H9 (cell line): Measurements from ENCODE around the gene CWC25. TPM values are rescaled to one million over a fixed set of nuclear protein-coding genes. Genes with fewer than 3 reads are reported as not detected.

Experiments
- DNase-seq: peaks from one replicate; pipeline ENCODE4 v3.0.0-alpha.2; 2017
- H2AFZ ChIP-seq: one replicate; pipeline ENCODE4 v1.6.1; 2013; ENCODE audit warnings: mild to moderate bottlenecking, low read length, control low read depth, moderate library complexity
- H2AK5ac ChIP-seq: 2 replicates; pipeline ENCODE4 v1.6.1; 2013; ENCODE audit warnings: low read length, control low read depth, mixed read lengths; ENCODE audit not compliant: insufficient read length
- H2BK120ac ChIP-seq: one replicate; pipeline ENCODE4 v1.6.1; 2013; ENCODE audit warnings: low read depth, mild to moderate bottlenecking, low read length, control low read depth, inconsistent platforms; ENCODE audit not compliant: poor library complexity, severe bottlenecking
- H2BK12ac ChIP-seq: 2 replicates; pipeline ENCODE4 v1.6.1; 2013; ENCODE audit warnings: low read length, control low read depth, mixed read lengths, low read depth; ENCODE audit not compliant: insufficient read length
- H2BK15ac ChIP-seq: 2 replicates; pipeline ENCODE4 v1.6.1; 2013; ENCODE audit warnings: low read depth, low read length, control low read depth
- H2BK20ac ChIP-seq: one replicate; pipeline ENCODE4 v1.6.1; 2013; ENCODE audit warnings: low read depth, mild to moderate bottlenecking, low read length, control low read depth, inconsistent platforms; ENCODE audit not compliant: poor library complexity, severe bottlenecking
- H2BK5ac ChIP-seq: 2 replicates; pipeline ENCODE4 v1.6.1; 2013; ENCODE audit warnings: low read length, control low read depth, mixed read lengths; ENCODE audit not compliant: insufficient read length
- H3K14ac ChIP-seq: 2 replicates; pipeline ENCODE4 v1.6.1; 2013; ENCODE audit warnings: low read length, control low read depth; ENCODE audit not compliant: insufficient read depth
- H3K18ac ChIP-seq: 2 replicates; pipeline ENCODE4 v1.6.1; 2013; ENCODE audit warnings: low read depth, mild to moderate bottlenecking, mixed read lengths, low read length, control low read depth; ENCODE audit not compliant: insufficient read length
- H3K23ac ChIP-seq: 2 replicates; pipeline ENCODE4 v1.6.1; 2013; ENCODE audit warnings: low read length, control low read depth, mixed read lengths, low read depth; ENCODE audit not compliant: insufficient read length
- H3K23me2 ChIP-seq: 2 replicates; pipeline ENCODE4 v1.6.1; 2013; ENCODE audit warnings: low read depth, mild to moderate bottlenecking, mixed read lengths, low read length, control low read depth; ENCODE audit not compliant: insufficient read length, poor library complexity, severe bottlenecking
- H3K27ac ChIP-seq: 2 replicates; pipeline ENCODE4 v1.5.1; 2013; ENCODE audit warnings: low read length, control low read depth, mixed read lengths, low read depth; ENCODE audit not compliant: insufficient read length
- H3K27me3 ChIP-seq: 2 replicates; pipeline ENCODE4 v1.6.1; 2013; ENCODE audit warnings: low read length, control low read depth, inconsistent platforms; ENCODE audit not compliant: insufficient read depth
- H3K4ac ChIP-seq: 2 replicates; pipeline ENCODE4 v1.6.1; 2013; ENCODE audit warnings: low read depth, mild to moderate bottlenecking, control low read depth, inconsistent platforms, low read length, moderate library complexity
- H3K4me1 ChIP-seq: 2 replicates; pipeline ENCODE4 v1.6.1; 2013; ENCODE audit warnings: low read length, control low read depth, inconsistent platforms; ENCODE audit not compliant: insufficient read depth
- H3K4me2 ChIP-seq: 2 replicates; pipeline ENCODE4 v1.6.1; 2013; ENCODE audit warnings: low read length, control low read depth, mixed read lengths; ENCODE audit not compliant: insufficient read length, insufficient read depth
- H3K56ac ChIP-seq: 2 replicates; pipeline ENCODE4 v1.6.1; 2013; ENCODE audit warnings: low read depth, mild to moderate bottlenecking, mixed read lengths, low read length, control low read depth; ENCODE audit not compliant: insufficient read length
- H3K79me1 ChIP-seq: 2 replicates; pipeline ENCODE4 v1.6.1; 2013; ENCODE audit warnings: low read depth, mild to moderate bottlenecking, moderate library complexity, low read length, control low read depth, inconsistent platforms; ENCODE audit not compliant: insufficient read depth, poor library complexity, severe bottlenecking
- H3K79me2 ChIP-seq: 2 replicates; pipeline ENCODE4 v1.6.1; 2013; ENCODE audit warnings: low read length, control low read depth, inconsistent platforms; ENCODE audit not compliant: insufficient read depth
- H3K9ac ChIP-seq: 2 replicates; pipeline ENCODE4 v1.6.1; 2013; ENCODE audit warnings: low read length, control low read depth, mixed read lengths; ENCODE audit not compliant: insufficient read length; ENCODE audit errors: extremely low read depth
- H3K9me3 ChIP-seq: one replicate; pipeline ENCODE4 v1.6.1; 2013; ENCODE audit warnings: low read depth, low read length, inconsistent platforms; ENCODE audit not compliant: control insufficient read depth
- H3T11ph ChIP-seq: one replicate; pipeline ENCODE4 v1.6.1; 2013; ENCODE audit warnings: mild to moderate bottlenecking, low read length, control low read depth, inconsistent platforms
- H4K20me1 ChIP-seq: one replicate; pipeline ENCODE4 v1.6.1; 2013; ENCODE audit not compliant: control insufficient read depth, insufficient read length, insufficient read depth
- H4K5ac ChIP-seq: 2 replicates; pipeline ENCODE4 v1.6.1; 2013; ENCODE audit warnings: low read depth, mild to moderate bottlenecking, mixed read lengths, low read length, control low read depth; ENCODE audit not compliant: insufficient read length
- H4K8ac ChIP-seq: replicated peaks from 2 replicates; pipeline ENCODE4 v1.6.1; 2013; ENCODE audit warnings: low read length, control low read depth, mixed read lengths, low read depth; ENCODE audit not compliant: insufficient read length
- H4K91ac ChIP-seq: 2 replicates; pipeline ENCODE4 v1.6.1; 2013; ENCODE audit warnings: low read depth, mild to moderate bottlenecking, moderate library complexity, mixed read lengths, low read length, control low read depth; ENCODE audit not compliant: insufficient read length
- H3K27ac Mint-ChIP-seq, 3 experiments: 2 replicates in 2 of 3; 3 replicates in 1 of 3; pipeline ENCODE4 v1.8.0; 2020 to 2021; ENCODE audit warnings: mixed read lengths in 3 of 3, mild to moderate bottlenecking in 1 of 3, moderate library complexity in 1 of 3
- H3K27me3 Mint-ChIP-seq: 2 replicates; pipeline ENCODE4 v1.8.0; 2021; ENCODE audit warnings: low read depth, mild to moderate bottlenecking, moderate library complexity, mixed read lengths
- H3K36me3 Mint-ChIP-seq, 3 experiments: 2 replicates in 2 of 3; 3 replicates in 1 of 3; pipeline ENCODE4 v1.8.0; 2020 to 2021; ENCODE audit warnings: low read depth in 3 of 3, mixed read lengths in 3 of 3; ENCODE audit not compliant: insufficient read depth in 1 of 3
- H3K4me1 Mint-ChIP-seq, 2 experiments: 2 replicates each; pipeline ENCODE4 v1.8.0; 2020; ENCODE audit warnings: mixed read lengths in 2 of 2
- H3K4me3 Mint-ChIP-seq, 2 experiments: 2 replicates in 1 of 2; 3 replicates in 1 of 2; pipeline ENCODE4 v1.8.0; 2020 to 2021; ENCODE audit warnings: mild to moderate bottlenecking in 2 of 2, mixed read lengths in 2 of 2, moderate library complexity in 1 of 2
- H3K9me3 Mint-ChIP-seq, 2 experiments: 2 replicates in 1 of 2; 3 replicates in 1 of 2; pipeline ENCODE4 v1.8.0; 2020; ENCODE audit warnings: mild to moderate bottlenecking in 2 of 2, mixed read lengths in 2 of 2, moderate library complexity in 1 of 2
- CTCF ChIP-seq: fragments of 200-600 bp; sonication (generic); conservative IDR thresholded peaks from 3 replicates; pipeline ENCODE4 v1.8.0; 2021; ENCODE audit warnings: antibody characterized with exemption, mild to moderate bottlenecking
- WGBS: extraction: QIAGEN DNeasy Blood & Tissue Kit; methylation state at CpG from one replicate; pipeline ENCODE4 v1.1.7; 2013; ENCODE audit warnings: missing lambda C conversion rate, low lambda C conversion rate, mixed read lengths; ENCODE audit not compliant: insufficient read length; ENCODE audit errors: extremely low coverage; 5-methylcytosine and 5-hydroxymethylcytosine counted together
- total RNA-seq: library from RNA; stranded (reverse); gene quantifications from 2 replicates; pipeline ENCODE4 v1.2.1, GENCODE V29; 2021

The CWC25 gene
- total RNA-seq, 1 experiment from 2014 or later, result 15.9 TPM

- no peak overlapping the region for H2AFZ ChIP-seq
- no peak overlapping the region for H2BK120ac ChIP-seq
- H3K56ac ChIP-seq, result no peak overlapping the region
- no peak overlapping the region for H2BK5ac ChIP-seq
- H3K79me1 ChIP-seq, result no peaks in the 10 kb centered on the region
- no CpG with 5 or more reads among the region's 6 CpGs for WGBS
- no peak overlapping the region for H4K91ac ChIP-seq
- H2BK12ac ChIP-seq, result no peak overlapping the region
- no peak overlapping the region for H3K4ac ChIP-seq
- H3K4me2 ChIP-seq, result no peak overlapping the region
- no peaks in the 10 kb centered on the region for H3K23me2 ChIP-seq
- H3K4me1 ChIP-seq, result no peaks in the 10 kb centered on the region
- H3K23ac ChIP-seq, result no peak overlapping the region
- no peak overlapping the region for H3K9ac ChIP-seq
- no peak overlapping the region for H3K14ac ChIP-seq
- no peak overlapping the region for H2BK20ac ChIP-seq
- H2BK15ac ChIP-seq, result no peak overlapping the region
- DNase-seq, result no peak
- H4K5ac ChIP-seq, result no peak overlapping the region
- no peak overlapping the region for H3K27ac ChIP-seq
- no peak overlapping the region for H3K27ac Mint-ChIP-seq
- H3K27me3 ChIP-seq, result no peaks in the 10 kb centered on the region
- H4K20me1 ChIP-seq, result no peaks in the 10 kb centered on the region
- H3K4me1 Mint-ChIP-seq, result peaks cover 12 to 19% of the 10 kb centered on the region in 2 experiments
- no peak for TF ChIP-seq CTCF
- no peak overlapping the region for H4K8ac ChIP-seq
- H3K79me2 ChIP-seq, result no peaks in the 10 kb centered on the region
- H3K27me3 Mint-ChIP-seq, result no peaks in the 10 kb centered on the region
- H3K9me3 Mint-ChIP-seq, result no peaks in the 10 kb centered on the region
- no peaks in the 10 kb centered on the region for H3K9me3 ChIP-seq
- no peak overlapping the region for H3K4me3 Mint-ChIP-seq
- no peak overlapping the region for H2AK5ac ChIP-seq
- peaks cover 13 to 54% (median 33%) of the 10 kb centered on the region in 3 experiments; a peak in 6 of 7 replicates for H3K36me3 Mint-ChIP-seq
- no peak overlapping the region for H3K18ac ChIP-seq
- no peak overlapping the region for H3T11ph ChIP-seq
Observed at GRCh38 chr17:38786372-38786771, 38.7 kb downstream of the CWC25 start.
